Keratinocyte (primary cell): ENCODE data around the gene HUS1B. TPM values are rescaled to one million over a fixed set of nuclear protein-coding genes. Genes with fewer than 3 reads are reported as not detected.

ENCODE experiments used
- DNase-seq: peaks from one replicate; pipeline ENCODE4 v3.0.0-alpha.2; 2011; ENCODE audit warnings: low read depth, missing footprints, low spot score
- FAIRE-seq: peaks from 2 replicates; lab custom pipeline; 2011; peaks lifted over from hg19 to GRCh38; lab: Jason Lieb, UNC
- H2AFZ ChIP-seq: 2 replicates; pipeline ENCODE4 v1.6.0; 2012; ENCODE audit warnings: low read length, control low read depth, inconsistent platforms; ENCODE audit not compliant: control insufficient read depth
- H3K27ac ChIP-seq: 2 replicates; pipeline ENCODE4 v1.5.1; 2011; ENCODE audit warnings: low read length; ENCODE audit not compliant: control insufficient read depth, insufficient read depth
- H3K27me3 ChIP-seq: 3 replicates; pipeline ENCODE4 v1.6.0; 2011; ENCODE audit warnings: low read length; ENCODE audit not compliant: control insufficient read depth, insufficient read depth; ENCODE audit errors: extremely low read depth
- H3K36me3 ChIP-seq, 2 experiments: 2 replicates in 1 of 2; 3 replicates in 1 of 2; pipeline ENCODE4 v1.5.1; 2011; ENCODE audit warnings: low read length in 2 of 2, mild to moderate bottlenecking in 1 of 2; ENCODE audit not compliant: control insufficient read depth in 2 of 2, insufficient read depth in 2 of 2; ENCODE audit errors: extremely low read depth in 1 of 2
- H3K4me1 ChIP-seq: 3 replicates; pipeline ENCODE4 v1.5.1; 2011; ENCODE audit warnings: low read length; ENCODE audit not compliant: control insufficient read depth, insufficient read depth; ENCODE audit errors: extremely low read depth
- H3K4me2 ChIP-seq: 3 replicates; pipeline ENCODE4 v1.6.0; 2011; ENCODE audit warnings: low read depth, low read length; ENCODE audit not compliant: control insufficient read depth, insufficient read depth; ENCODE audit errors: extremely low read depth
- H3K4me3 ChIP-seq, 3 experiments: fragments of 200-600 bp in 1 of 3; sonication (generic) in 1 of 3; 2 replicates in 2 of 3; 3 replicates in 1 of 3; pipeline ENCODE4 v1.5.1; 2011 to 2016; ENCODE audit warnings: low read length in 3 of 3, mild to moderate bottlenecking in 3 of 3, control low read depth in 2 of 3, inconsistent platforms in 1 of 3, low read depth in 1 of 3, mixed read lengths in 1 of 3, mixed run types in 1 of 3, moderate library complexity in 1 of 3; ENCODE audit not compliant: control insufficient read depth in 2 of 3, insufficient read depth in 2 of 3; ENCODE audit errors: extremely low read depth in 1 of 3
- H3K79me2 ChIP-seq: 2 replicates; pipeline ENCODE4 v1.6.0; 2012; ENCODE audit warnings: low read length; ENCODE audit not compliant: control insufficient read depth, insufficient read depth
- H3K9ac ChIP-seq: 3 replicates; pipeline ENCODE4 v1.6.0; 2011; ENCODE audit warnings: low read length; ENCODE audit not compliant: control insufficient read depth, insufficient read depth; ENCODE audit errors: extremely low read depth
- H3K9me1 ChIP-seq: 3 replicates; pipeline ENCODE4 v1.6.0; 2011; ENCODE audit warnings: low read length; ENCODE audit not compliant: control insufficient read depth, insufficient read depth; ENCODE audit errors: extremely low read depth
- H3K9me3 ChIP-seq: 2 replicates; pipeline ENCODE4 v1.5.1; 2012; ENCODE audit warnings: low read depth, low read length; ENCODE audit not compliant: control insufficient read depth
- H4K20me1 ChIP-seq: 3 replicates; pipeline ENCODE4 v1.6.0; 2011; ENCODE audit warnings: low read length; ENCODE audit not compliant: control insufficient read depth, insufficient read depth; ENCODE audit errors: extremely low read depth
- EZH2 ChIP-seq: IDR thresholded peaks from one replicate; pipeline ENCODE4 v1.6.1; 2012; ENCODE audit warnings: inconsistent platforms, mild to moderate bottlenecking, low read length, moderate library complexity
- dilution Hi-C: fragments of 300-500 bp; cut with MboI; formaldehyde crosslinking; loops from one replicate; pipeline ENCODE4 v1.7.0; 2020; ENCODE audit warnings: low sequenced_read_pairs; ENCODE audit not compliant: extremely low pct_ligation_motif_present
- polyA plus RNA-seq, 5 experiments: library from polyadenylated mRNA; depleted of rRNA in 3 of 5; stranded (reverse) in 3 of 5; stranded (forward) in 1 of 5; unstranded in 1 of 5; fragments of >200 nt; gene quantifications; 1 replicate in 1 of 5; 2 replicates in 3 of 5; 3 replicates in 1 of 5; pipeline versions ENCODE4 v1.2.1 to v1.2.3, GENCODE V29; 2011 to 2012; ENCODE audit warnings: missing spikeins in 2 of 5, low read depth in 1 of 5, low replicate concordance in 1 of 5
- TF ChIP-seq, protein P1 (sequence below), 3 experiments: IDR thresholded peaks in 1 of 3; conservative IDR thresholded peaks in 1 of 3; optimal IDR thresholded peaks in 1 of 3; 2 replicates in 2 of 3; 3 replicates in 1 of 3; pipeline versions ENCODE3 to v1.5.1; 2011; ENCODE audit warnings: low read length in 3 of 3, mild to moderate bottlenecking in 3 of 3, moderate library complexity in 2 of 3, control low read depth in 1 of 3, inconsistent platforms in 1 of 3; ENCODE audit not compliant: insufficient read depth in 2 of 3; ENCODE audit errors: extremely low read depth in 1 of 3

The HUS1B gene
- polyA plus RNA-seq, 1 donor (not counting 4 experiments of a cell fraction or from before 2014, with no cell fraction given) = 0.13 TPM

DNA sequence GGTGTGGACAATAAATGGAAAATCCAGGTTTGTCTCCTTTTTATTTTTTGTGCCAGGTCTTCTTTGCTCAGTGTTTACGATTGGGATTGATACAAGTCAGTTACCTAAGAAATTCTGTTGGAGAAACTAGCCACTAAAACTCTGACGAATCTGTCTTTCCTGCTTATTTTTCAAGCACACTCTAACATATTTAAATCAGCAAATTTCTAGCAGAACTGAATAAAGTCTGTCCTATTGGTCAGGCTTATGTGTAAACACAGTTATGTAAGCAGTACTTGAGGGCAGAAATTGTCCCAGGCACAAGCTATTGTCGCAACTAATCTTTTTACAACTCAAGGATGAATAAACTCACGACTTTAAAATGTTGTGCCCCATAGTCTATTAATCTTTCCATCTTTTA is 48.1 kb upstream of the HUS1B start:
- no peak overlapping the region for H3K27ac ChIP-seq
- dilution Hi-C loops = no loop called here
- no peaks in the 10 kb centered on the region for H3K4me1 ChIP-seq
- no peaks in the 10 kb centered on the region for H3K27me3 ChIP-seq
- no peak overlapping the region for H3K4me3 ChIP-seq
- H3K4me2 ChIP-seq = no peak overlapping the region
- FAIRE-seq (no peak), DNase-seq (no peak)
- no peaks in the 10 kb centered on the region for H4K20me1 ChIP-seq
- H3K9me3 ChIP-seq = no peaks in the 10 kb centered on the region
- H3K9me1 ChIP-seq = no peaks in the 10 kb centered on the region
- no peaks in the 10 kb centered on the region for H3K79me2 ChIP-seq
- TF ChIP-seq, protein P1, sequence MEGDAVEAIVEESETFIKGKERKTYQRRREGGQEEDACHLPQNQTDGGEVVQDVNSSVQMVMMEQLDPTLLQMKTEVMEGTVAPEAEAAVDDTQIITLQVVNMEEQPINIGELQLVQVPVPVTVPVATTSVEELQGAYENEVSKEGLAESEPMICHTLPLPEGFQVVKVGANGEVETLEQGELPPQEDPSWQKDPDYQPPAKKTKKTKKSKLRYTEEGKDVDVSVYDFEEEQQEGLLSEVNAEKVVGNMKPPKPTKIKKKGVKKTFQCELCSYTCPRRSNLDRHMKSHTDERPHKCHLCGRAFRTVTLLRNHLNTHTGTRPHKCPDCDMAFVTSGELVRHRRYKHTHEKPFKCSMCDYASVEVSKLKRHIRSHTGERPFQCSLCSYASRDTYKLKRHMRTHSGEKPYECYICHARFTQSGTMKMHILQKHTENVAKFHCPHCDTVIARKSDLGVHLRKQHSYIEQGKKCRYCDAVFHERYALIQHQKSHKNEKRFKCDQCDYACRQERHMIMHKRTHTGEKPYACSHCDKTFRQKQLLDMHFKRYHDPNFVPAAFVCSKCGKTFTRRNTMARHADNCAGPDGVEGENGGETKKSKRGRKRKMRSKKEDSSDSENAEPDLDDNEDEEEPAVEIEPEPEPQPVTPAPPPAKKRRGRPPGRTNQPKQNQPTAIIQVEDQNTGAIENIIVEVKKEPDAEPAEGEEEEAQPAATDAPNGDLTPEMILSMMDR (optimal IDR thresholded peaks at IDR 0.05 in 1 of 3, IDR thresholded peaks at IDR 0.05 in 1 of 3, conservative IDR thresholded peaks at IDR 0.05 in 1 of 3; ENCODE audit: extremely low read depth in 1 of 3, insufficient read depth in 2 of 3, low read length in 3 of 3) = no peak
- TF ChIP-seq EZH2 = no peak
- no peaks in the 10 kb centered on the region for H3K36me3 ChIP-seq
- H3K9ac ChIP-seq = no peak overlapping the region
- no peak overlapping the region for H2AFZ ChIP-seq

DNA sequence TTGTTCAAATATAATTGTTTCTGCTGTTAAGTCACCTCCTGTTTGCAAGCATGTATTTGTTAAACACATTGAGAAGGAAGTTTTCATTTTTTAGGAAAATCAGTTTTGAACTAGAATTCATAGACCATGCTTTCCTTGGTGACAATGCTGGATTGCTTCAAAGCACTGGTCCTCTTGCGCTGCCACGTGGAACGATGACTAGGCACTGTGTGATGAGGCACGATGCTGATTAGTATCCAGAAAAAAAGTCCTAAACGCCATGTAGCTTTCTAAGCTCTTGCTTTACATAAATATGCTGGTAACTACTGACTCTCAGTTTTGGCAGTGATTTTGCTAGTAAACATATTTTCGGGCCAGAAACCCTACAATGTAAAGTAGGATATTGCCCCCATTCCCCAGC is 47.1 kb upstream of the HUS1B start:
- Histone ChIP-seq H3K79me2 (no peaks in the 10 kb centered on the region), H4K20me1 (no peaks in the 10 kb centered on the region), H3K36me3 (no peaks in the 10 kb centered on the region), H3K9me3 (no peaks in the 10 kb centered on the region), H3K9me1 (no peaks in the 10 kb centered on the region), H3K27ac (no peak overlapping the region), H3K27me3 (no peaks in the 10 kb centered on the region), H3K9ac (no peak overlapping the region), H2AFZ (no peak overlapping the region), H3K4me1 (no peaks in the 10 kb centered on the region), H3K4me2 (no peak overlapping the region), H3K4me3 (no peak overlapping the region)
- no peak for FAIRE-seq
- no peak for TF ChIP-seq EZH2
- TF ChIP-seq, protein P1 (optimal IDR thresholded peaks at IDR 0.05 in 1 of 3, IDR thresholded peaks at IDR 0.05 in 1 of 3, conservative IDR thresholded peaks at IDR 0.05 in 1 of 3; ENCODE audit: extremely low read depth in 1 of 3, insufficient read depth in 2 of 3, low read length in 3 of 3) = no peak
- no peak for DNase-seq
- dilution Hi-C loops = no loop called here
